Frontal cortex (tissue), 4 donors: ENCODE data around the gene EIF6. TPM values are rescaled to one million over a fixed set of nuclear protein-coding genes. Genes with fewer than 3 reads are reported as not detected.
A peak's percentile ranks its signal among the peaks of the same experiment; 100 is the strongest.

Source experiments
- DNase-seq, 2 donors: peaks; one replicate each; pipeline ENCODE4 v3.0.0; 2012; ENCODE audit warnings: low spot score in 2 of 2
- FAIRE-seq: peaks from 2 replicates; lab custom pipeline; 2012; peaks lifted over from hg19 to GRCh38; lab: Jason Lieb, UNC
- total RNA-seq: library from RNA; depleted of rRNA; stranded (reverse); fragments of >200 nt; gene quantifications from one replicate; pipeline ENCODE4 v1.2.3, GENCODE V29; 2014
- donor health status: control.
- donor health status: control.
- donor health status: control.

The EIF6 gene
- total RNA-seq, 1 donor from 2014 or later: 71.7 TPM

- FAIRE-seq (no peak), DNase-seq (no peak)
Observed at GRCh38 chr20:35314816-35315631, 30.5 kb upstream of the EIF6 start.

GRCh38 chr20:35312318-35312717 is 27.7 kb upstream of the EIF6 start:
- DNase-seq: no peak
- FAIRE-seq: no peak

GRCh38 chr20:35311822-35312221 is 27.2 kb upstream of the EIF6 start:
- no peak for FAIRE-seq
- no peak for DNase-seq

- DNase-seq: no peak
- FAIRE-seq: no peak
Observed at GRCh38 chr20:35311409-35311808, 26.8 kb upstream of the EIF6 start.

- FAIRE-seq (no peak), DNase-seq (no peak)
Observed at GRCh38 chr20:35307666-35308653, 23.4 kb upstream of the EIF6 start.

- FAIRE-seq: no peak
- peak in 1 of 2 donors; percentile 53 for DNase-seq
Observed at GRCh38 chr20:35306931-35307517, 22.5 kb upstream of the EIF6 start.

- no peak for FAIRE-seq
- no peak for DNase-seq
Observed at GRCh38 chr20:35305682-35306556, 21.3 kb upstream of the EIF6 start.

GRCh38 chr20:35304956-35305355 is 20.4 kb upstream of the EIF6 start:
- DNase-seq (no peak), FAIRE-seq (no peak)

GRCh38 chr20:35303735-35304491 is 19.3 kb upstream of the EIF6 start:
- DNase-seq: peak in 1 of 2 donors; percentile 76
- no peak for FAIRE-seq

GRCh38 chr20:35303382-35303734 is 18.8 kb upstream of the EIF6 start:
- FAIRE-seq: no peak
- DNase-seq: no peak

GRCh38 chr20:35302421-35303335 is 18.1 kb upstream of the EIF6 start:
- DNase-seq (no peak), FAIRE-seq (no peak)

- DNase-seq (no peak), FAIRE-seq (no peak)
Observed at GRCh38 chr20:35301426-35301825, 16.9 kb upstream of the EIF6 start.

GRCh38 chr20:35300469-35301262 is 16.1 kb upstream of the EIF6 start:
- DNase-seq (no peak), FAIRE-seq (no peak)

- DNase-seq (no peak), FAIRE-seq (no peak)
Observed at GRCh38 chr20:35299780-35300179, 15.2 kb upstream of the EIF6 start.

- FAIRE-seq: no peak
Observed at GRCh38 chr20:35298264-35298663, 13.7 kb upstream of the EIF6 start.

GRCh38 chr20:35297740-35298139 is 13.2 kb upstream of the EIF6 start:
- DNase-seq: no peak
- no peak for FAIRE-seq

More at GRCh38 chr20:35298264-35298663, 13.7 kb upstream of the EIF6 start:
- DNase-seq: no peak

GRCh38 chr20:35297155-35297554 is 12.6 kb upstream of the EIF6 start:
- no peak for DNase-seq
- FAIRE-seq: no peak
